Measurements from ENCODE around the gene ATP6V0D1. TPM values are rescaled to one million over a fixed set of nuclear protein-coding genes. Genes with fewer than 3 reads are reported as not detected.
A peak's percentile ranks its signal among the peaks of the same experiment; 100 is the strongest.

Gene ATP6V0D1
- total RNA-seq, 6 donors from 2014 or later, result 69.1 to 221 (median 147) TPM

- Histone ChIP-seq H3K27me3 (peaks cover 0 to 12% (median 4%) of the 10 kb centered on the region in 4 donors), H3K4me1 (peaks cover 27 to 41% (median 37%) of the 10 kb centered on the region in 4 donors), H3K27ac (peak within 1 kb of the TSS in 3 of 4 donors; percentile 44 to 75 (median 58)), H3K4me3 (peak within 1 kb of the TSS; percentile 20 to 60 (median 51)), H3K36me3 (peaks cover 0 to 5% (median under 1%) of the 10 kb centered on the region in 4 donors), H3K9me3 (no peaks in the 10 kb centered on the region)
- WGBS, 2 donors, result 3 to 19% methylated on average over 9 to 45 of the region's 87 CpGs
- DNase-seq (peak; percentile 63 to 93), ATAC-seq (ENCODE audit: low FRiP score in 2 of 2) (peak in 1 of 2 donors; percentile 73)
- no peak for TF ChIP-seq EP300 (IDR thresholded peaks at IDR 0.05)
- TF ChIP-seq, protein P1, sequence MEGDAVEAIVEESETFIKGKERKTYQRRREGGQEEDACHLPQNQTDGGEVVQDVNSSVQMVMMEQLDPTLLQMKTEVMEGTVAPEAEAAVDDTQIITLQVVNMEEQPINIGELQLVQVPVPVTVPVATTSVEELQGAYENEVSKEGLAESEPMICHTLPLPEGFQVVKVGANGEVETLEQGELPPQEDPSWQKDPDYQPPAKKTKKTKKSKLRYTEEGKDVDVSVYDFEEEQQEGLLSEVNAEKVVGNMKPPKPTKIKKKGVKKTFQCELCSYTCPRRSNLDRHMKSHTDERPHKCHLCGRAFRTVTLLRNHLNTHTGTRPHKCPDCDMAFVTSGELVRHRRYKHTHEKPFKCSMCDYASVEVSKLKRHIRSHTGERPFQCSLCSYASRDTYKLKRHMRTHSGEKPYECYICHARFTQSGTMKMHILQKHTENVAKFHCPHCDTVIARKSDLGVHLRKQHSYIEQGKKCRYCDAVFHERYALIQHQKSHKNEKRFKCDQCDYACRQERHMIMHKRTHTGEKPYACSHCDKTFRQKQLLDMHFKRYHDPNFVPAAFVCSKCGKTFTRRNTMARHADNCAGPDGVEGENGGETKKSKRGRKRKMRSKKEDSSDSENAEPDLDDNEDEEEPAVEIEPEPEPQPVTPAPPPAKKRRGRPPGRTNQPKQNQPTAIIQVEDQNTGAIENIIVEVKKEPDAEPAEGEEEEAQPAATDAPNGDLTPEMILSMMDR (IDR thresholded peaks at IDR 0.05), result peak in 5 of 6 experiments; percentile 12 to 62 (median 35)
Measured at GRCh38 chr16:67430977-67431774, 49.8 kb downstream of the ATP6V0D1 start, which contains the start of gene HSD11B2. HSD11B2 (plus strand) TSS chr16:67431121; CDS start chr16:67431249, 128 bp downstream.

GRCh38 chr16:67430504-67430976 is 50.4 kb downstream of the ATP6V0D1 start:
- no peaks in the 10 kb centered on the region for H3K36me3 ChIP-seq
- H3K4me3 ChIP-seq, result peak overlapping the region; percentile 20 to 60 (median 51)
- H3K9me3 ChIP-seq, result no peaks in the 10 kb centered on the region
- peaks cover 0 to 12% (median 4%) of the 10 kb centered on the region in 4 donors for H3K27me3 ChIP-seq
- DNase-seq (peak in 1 of 2 donors; percentile 90), ATAC-seq (ENCODE audit: low FRiP score in 2 of 2) (peak in 1 of 2 donors; percentile 24)
- WGBS, 2 donors, result 1% methylated on average over 37 of the region's 53 CpGs; no CpG with 5 or more reads in 1 of the 2 donors
- H3K4me1 ChIP-seq, result peaks cover 27 to 41% (median 37%) of the 10 kb centered on the region in 4 donors
- H3K27ac ChIP-seq, result peak overlapping the region in 3 of 4 donors; percentile 44 to 75 (median 58)
- no peak for TF ChIP-seq POLR2AphosphoS5 (IDR thresholded peaks at IDR 0.05)
- TF ChIP-seq, protein P1 (IDR thresholded peaks at IDR 0.05), result peak in 2 of 6 experiments; percentile 4 to 11

DNA sequence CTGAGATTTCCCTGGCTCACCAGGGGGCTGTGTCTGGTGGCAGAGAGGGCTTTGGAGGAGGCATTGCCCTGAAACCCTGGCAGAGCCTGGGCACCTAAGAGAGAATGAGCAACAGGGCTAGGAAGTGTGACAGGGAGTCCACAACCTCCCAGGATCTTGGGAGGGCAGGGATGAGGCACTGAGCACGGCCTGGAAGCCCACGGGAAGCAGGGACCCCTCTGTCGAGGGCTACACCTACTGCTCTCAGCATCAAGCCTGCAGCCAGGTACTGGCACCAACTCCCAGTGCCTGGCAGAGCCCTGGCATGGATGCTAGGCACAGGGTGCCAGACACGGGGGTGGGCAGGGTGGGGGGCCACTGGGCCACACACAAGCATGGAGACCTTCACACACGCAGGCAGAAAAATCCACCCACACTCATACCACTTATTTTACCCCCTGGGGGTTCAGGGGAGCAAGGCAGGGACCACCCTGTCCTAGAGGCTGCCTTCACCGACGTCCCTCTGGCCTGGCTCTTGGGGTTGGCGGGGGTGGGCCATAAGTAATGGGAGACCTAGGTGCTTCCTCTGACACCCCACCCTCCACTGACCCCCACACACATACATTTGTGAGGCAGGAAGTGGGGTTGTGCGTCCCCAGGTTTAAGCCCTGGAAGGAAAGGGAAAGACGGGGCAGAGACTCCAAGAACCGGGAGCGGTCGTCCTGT is 51.0 kb downstream of the ATP6V0D1 start:
- Histone ChIP-seq H3K27me3 (peaks cover 0 to 12% (median 4%) of the 10 kb centered on the region in 4 donors), H3K4me3 (peak overlapping the region in 3 of 4 donors; percentile 46 to 60 (median 56)), H3K4me1 (peaks cover 27 to 41% (median 37%) of the 10 kb centered on the region in 4 donors), H3K36me3 (no peaks in the 10 kb centered on the region), H3K9me3 (no peaks in the 10 kb centered on the region), H3K27ac (peak overlapping the region in 1 of 4 donors; percentile 58)
- ATAC-seq (ENCODE audit: low FRiP score in 2 of 2), result no peak
- DNase-seq, result no peak
- 47% methylated on average over 3 to 11 of the region's 13 CpGs for WGBS, 2 donors
- no peak for TF ChIP-seq EP300 (IDR thresholded peaks at IDR 0.05)
- TF ChIP-seq POLR2AphosphoS5 (IDR thresholded peaks at IDR 0.05), result no peak
- TF ChIP-seq POLR2A (IDR thresholded peaks at IDR 0.05), result no peak
- TF ChIP-seq, protein P1 (IDR thresholded peaks at IDR 0.05), result no peak

DNA sequence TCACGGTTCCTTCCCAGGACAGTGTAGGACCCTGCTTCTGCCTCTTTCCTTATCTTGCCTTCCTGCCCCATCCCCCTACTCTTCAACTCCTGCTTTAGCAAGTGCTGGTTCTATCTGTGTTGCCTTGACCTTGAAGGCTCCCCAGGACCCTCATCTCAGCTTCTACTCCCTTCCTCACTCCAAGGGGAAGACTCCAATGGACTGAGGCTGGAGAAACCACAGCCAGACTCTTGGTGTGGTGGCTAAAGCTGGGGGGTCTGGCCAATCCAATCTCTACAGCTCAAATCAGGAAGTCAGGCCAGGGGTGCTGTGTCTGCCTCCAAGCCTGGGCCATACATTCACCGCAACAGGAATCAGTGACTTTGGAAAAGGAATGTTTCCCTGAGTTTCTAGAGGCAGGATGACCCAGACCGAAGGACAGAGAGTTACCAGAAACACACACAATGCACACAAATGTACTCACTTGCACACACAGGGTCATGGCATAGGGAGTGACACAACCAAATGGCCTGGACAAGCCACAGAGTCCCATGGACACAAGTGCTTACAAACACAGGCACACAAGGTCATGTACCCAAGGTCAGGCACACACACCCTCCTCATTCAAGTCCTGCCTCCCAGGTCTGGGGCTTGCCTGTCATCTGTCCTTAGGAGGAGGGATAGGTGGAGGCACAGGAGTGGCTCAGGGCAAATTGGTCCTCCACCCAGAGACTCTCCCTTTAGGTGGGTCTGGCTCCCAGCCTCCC is 51.7 kb downstream of the ATP6V0D1 start:
- ATAC-seq (ENCODE audit: low FRiP score in 2 of 2), result no peak
- 100% methylated on average over 3 of the region's 3 CpGs for WGBS, 2 donors

More for the DNA sequence above, 51.7 kb downstream of the ATP6V0D1 start:
- no peak overlapping the region for H3K27ac ChIP-seq
- H3K27me3 ChIP-seq, result peaks cover 0 to 12% (median 4%) of the 10 kb centered on the region in 4 donors
- no peak for TF ChIP-seq POLR2AphosphoS5 (IDR thresholded peaks at IDR 0.05)
- TF ChIP-seq EP300 (IDR thresholded peaks at IDR 0.05), result no peak
- TF ChIP-seq, protein P1 (IDR thresholded peaks at IDR 0.05), result no peak
- TF ChIP-seq POLR2A (IDR thresholded peaks at IDR 0.05), result no peak
- H3K4me1 ChIP-seq, result peaks cover 27 to 45% (median 37%) of the 10 kb centered on the region in 4 donors
- no peaks in the 10 kb centered on the region for H3K36me3 ChIP-seq
- DNase-seq, result no peak
- H3K9me3 ChIP-seq, result no peaks in the 10 kb centered on the region
- H3K4me3 ChIP-seq, result no peak overlapping the region

All from upper lobe of left lung (tissue), 6 donors.